Right forelimb (tissue), 1 donor: ENCODE results near the gene MRPL38.

Experiments
- DNase-seq: peaks from one replicate; pipeline ENCODE4 v3.0.0-alpha.2; 2018

The MRPL38 gene

DNA sequence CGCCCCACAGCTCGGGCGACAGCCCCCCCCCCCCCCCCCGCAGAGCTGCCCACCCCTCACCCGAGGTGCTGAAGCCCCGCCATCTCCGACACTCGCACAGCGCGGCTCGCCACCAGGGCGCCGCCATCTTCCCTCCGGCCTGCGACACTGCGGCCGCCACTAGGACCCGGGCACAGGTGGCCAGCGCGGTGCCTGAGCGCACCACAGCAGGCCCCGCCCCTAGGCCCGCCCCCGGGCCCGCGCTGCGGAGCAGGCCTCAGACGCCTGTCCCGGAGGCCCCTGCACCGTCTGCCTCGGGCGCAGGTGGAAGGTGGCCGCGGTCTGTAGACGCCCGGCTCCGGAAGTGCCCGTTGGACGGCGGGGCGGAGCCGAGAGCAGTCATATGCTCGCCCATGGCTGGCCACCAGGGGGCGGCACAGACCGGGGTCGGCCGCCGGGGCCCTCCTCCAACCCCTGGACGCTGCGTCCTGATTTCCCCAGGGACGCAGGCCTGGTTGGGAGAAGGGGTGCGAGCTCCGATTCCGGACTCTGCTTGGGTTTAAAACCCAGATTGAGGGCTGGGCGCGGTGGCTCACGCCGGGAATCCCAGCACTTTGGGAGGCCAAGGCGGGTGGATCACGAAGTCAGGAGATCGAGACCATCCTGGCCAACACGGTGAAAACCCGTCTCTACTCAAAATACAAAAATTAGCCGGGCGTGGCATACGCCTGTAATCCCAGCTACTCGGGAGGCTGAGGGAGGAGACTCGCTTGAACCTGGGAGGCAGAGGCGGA is at the start of gene MRPL38:
MRPL38 (minus strand) TSS at position 136 of the 773 bp plus-strand sequence; CDS start at position 127, 9 bp downstream.
- DNase-seq, result peak; percentile 95

DNA sequence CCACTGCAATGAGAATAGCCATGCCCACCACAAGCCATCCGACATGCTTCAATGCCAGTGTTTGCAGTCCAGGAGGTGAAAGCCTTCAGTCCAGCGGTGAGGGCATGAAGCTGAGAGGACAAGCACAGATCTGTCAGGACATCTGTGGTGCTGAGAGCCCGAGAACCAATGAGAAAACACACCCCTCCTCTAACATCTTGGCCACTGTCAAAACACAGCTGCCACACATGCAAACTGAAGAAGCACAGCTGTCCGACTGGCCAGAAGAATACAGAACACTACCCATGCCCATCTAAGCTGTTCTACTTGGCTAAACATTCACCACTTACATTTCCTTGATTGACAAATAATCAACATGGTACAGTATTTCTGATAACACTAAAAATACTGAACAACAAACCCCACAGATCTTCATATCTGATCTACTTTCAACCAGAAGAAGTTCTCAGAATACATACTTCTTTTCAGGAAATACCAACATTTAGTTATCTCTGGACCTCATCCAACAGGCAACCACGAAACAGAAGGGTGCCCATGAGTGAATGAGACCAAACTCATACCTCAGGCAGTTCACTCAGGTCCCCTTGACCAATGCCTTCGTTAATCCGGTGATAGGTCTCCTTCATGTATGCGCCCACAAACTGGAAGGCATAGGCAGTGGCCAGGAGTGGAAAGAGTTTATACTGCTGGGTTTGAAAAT is 46.3 kb upstream of the MRPL38 start:
- no peak for DNase-seq

DNA sequence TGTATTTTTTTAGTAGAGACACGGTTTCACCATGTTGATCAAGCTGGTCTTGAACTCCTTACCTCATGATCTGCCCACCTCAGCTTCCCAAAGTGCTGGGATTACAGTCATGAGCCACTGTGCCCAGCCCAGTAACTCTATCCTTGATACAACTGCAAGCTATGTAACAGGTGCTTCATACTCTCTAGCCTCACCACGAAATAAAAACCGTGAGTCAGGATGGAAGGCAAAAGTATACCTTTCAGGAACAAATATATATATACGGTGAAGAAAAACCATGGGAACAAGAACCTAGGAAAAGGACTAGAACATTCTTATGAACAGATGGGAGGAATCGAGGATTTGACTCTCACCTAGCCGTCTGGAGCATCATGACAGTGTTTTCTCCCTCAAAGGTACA is 45.7 kb upstream of the MRPL38 start:
- no peak for DNase-seq

DNA sequence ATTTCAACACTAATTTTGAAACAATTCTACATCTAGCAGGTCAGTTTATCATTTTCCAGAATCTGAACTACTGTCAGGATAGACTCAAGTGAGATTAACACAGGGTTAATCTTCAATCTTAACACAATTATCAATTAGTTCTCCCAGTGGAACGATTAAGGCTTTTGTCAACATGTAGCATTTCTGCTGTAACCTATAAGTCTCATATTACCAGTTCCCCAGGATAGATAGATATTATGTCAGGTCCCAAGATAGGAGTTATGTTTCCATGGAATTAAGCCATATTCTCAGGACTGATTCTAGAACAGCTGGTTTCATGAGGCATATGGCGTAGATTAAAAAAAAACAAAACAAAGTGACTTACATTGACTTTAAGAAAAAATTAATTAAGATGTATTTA is 40.5 kb upstream of the MRPL38 start:
- DNase-seq, result no peak

DNA sequence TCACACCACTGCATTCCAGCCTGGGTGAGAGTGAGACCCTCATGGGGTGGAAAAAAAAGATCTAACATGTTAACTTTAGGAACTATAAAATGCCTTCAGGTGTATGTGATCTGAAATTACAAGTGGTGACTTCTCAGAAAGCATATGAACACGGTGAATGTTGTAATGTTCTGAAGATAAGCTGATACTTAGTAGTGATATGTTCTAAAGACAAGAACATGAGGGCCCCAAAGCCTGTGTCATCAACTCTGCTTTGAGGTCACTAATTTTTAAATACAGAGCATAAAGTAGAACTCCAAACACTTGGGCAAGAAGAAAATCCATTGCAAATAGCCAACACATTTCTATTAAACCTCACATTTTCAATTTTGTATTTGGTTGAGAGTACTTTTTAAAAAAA is 38.8 kb upstream of the MRPL38 start:
- DNase-seq, result no peak

DNA sequence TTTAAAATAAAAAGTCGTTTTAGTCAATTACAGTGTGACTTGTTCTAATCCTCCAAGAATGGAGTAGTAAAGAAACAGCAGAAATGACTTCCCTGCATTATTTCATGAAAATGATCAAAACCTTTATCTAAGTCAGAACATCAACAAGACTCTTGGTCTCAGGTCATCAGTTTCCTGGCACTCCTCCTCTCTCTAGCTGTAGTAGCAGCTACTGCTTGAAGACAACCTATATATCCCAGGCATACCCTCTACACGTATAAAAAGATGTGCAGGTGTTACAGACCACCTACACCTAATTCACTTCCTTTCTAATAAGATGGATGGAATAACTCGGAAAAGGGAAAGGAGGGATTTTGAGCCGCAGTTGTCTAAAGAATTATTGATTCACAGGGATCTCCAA is 37.8 kb upstream of the MRPL38 start:
- no peak for DNase-seq

DNA sequence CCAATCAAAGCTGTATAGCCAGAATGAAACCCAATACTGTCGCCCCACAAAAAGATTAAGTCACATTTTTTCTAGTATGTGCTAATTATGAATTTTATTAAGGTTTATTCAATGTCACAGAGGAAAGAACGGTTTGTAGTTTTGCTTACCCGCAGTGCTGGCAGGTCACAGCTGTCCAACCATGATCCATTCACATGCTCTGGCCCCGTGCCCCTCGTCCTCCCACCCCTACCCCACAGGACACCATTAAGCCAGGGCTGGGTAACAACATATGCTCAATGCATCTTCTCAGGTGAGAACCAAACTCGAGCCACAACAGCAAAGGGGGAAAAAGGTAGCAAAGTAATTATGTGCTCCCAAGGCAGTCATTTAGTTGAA is 36.7 kb upstream of the MRPL38 start:
- no peak for DNase-seq

DNA sequence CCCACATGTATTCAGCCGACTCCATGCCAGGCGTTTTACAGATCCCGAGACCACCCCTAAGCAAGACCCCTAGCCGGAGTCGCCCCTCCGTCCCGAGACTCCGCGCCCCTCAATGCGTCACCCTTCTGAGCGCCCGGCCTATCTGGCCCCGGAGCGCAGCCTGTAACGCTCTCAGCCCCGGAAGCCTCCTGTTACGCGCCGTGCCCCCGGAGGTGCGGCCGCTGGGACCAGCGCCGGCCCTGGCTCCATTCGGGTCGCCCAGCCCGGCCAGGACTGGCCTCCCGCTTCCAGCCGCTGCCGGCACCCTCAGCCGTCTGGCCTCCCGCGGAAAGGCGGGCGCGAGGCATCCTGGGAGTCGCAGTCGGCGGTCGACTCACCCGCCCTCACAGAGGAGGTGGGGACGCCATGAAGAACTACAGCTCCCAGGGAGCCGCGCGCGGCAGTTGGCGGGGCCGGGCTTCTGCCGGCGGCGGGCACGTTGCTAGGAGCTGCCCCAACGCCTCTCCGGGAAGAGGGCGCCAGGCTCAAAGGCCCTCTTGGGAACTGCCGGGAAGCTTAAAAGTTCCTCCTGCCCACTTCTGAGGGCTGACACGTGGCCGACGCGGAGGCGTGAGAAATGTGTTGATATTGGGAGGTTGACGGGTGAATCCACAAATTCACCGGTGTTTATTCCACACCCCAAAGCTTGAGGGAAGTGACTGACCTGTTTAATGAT is 36.2 kb upstream of the MRPL38 start, which contains the start of gene FBF1:
FBF1 (minus strand) TSS at position 316 of the 715 bp plus-strand sequence. CDS start 2,893 bp downstream, outside the sequence.
- peak; percentile 94 for DNase-seq

DNA sequence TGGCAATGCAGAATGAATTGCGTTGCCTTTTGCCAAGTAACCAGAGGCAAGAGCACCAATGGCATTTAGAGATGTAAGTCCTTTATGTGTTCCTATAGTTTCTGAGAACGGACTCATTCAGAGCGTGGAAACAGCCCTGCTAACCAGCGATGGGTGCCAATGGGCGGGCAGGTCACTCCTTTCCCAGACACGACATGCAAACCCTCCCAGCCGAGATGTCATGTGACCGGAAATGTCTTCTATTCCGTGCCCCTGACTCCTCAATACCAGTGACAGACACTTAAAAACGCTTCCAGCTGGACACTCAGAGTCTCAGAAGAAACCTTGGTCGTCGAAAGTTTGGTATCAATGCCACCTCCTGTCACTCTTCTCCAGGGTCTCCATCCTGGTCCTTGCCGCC is 33.0 kb upstream of the MRPL38 start:
- no peak for DNase-seq

DNA sequence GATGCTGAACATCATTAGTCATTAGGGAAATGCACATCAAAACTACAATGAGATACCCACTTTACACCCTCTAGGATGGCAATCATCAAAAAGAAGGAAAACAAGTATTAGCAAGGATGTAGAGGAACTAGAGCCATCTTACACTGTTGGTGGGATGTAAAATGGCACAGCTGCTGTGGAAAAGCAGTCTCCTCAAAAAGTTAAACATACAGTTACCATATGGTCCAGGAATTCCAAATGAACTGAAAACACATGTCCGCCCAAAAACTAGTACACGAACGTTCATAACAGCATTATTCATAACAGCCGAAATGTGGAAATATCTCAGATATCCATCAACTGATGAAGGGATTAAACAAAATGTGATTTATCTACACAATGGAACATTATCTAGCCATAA is 29.1 kb upstream of the MRPL38 start:
- DNase-seq, result no peak

DNA sequence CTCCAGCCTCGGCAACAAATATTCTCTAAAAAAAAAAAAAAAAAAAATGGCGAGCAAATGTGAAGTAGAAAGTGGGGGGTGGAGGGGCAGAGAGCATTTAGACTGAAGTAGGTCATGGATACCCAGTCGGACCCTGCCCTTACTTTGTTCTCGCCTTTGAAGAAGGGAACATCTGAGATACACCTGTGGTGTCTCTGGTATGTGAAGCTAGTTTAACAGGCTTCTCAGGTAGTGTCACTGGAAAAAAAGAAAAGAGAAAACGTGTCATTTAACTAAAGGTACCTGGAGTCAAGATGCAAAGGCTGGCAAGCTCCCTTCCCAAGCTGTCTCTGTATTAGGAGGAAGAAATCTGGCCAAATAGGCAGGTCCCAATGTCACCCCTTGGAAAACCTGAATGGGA is 28.2 kb upstream of the MRPL38 start:
- DNase-seq, result no peak

DNA sequence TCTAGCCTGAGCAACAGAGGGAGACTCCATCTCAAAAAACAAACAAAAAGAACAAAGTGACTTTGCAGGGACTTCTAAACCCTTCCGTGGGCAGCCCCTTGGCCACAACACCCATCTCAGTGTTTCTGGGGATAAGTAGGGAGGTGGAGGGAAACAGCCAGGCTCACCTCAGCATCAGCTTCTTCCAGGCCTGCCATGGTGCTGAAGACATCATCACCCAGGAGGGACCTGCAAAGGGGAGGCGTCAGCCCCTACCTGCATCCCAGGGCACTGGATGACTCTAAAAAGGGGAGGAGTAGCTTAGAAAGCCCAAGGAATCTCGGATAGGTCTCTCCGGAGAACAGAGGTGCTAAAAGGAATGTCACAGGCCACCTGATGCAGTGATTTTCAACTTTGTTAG is 26.4 kb upstream of the MRPL38 start:
- no peak for DNase-seq

DNA sequence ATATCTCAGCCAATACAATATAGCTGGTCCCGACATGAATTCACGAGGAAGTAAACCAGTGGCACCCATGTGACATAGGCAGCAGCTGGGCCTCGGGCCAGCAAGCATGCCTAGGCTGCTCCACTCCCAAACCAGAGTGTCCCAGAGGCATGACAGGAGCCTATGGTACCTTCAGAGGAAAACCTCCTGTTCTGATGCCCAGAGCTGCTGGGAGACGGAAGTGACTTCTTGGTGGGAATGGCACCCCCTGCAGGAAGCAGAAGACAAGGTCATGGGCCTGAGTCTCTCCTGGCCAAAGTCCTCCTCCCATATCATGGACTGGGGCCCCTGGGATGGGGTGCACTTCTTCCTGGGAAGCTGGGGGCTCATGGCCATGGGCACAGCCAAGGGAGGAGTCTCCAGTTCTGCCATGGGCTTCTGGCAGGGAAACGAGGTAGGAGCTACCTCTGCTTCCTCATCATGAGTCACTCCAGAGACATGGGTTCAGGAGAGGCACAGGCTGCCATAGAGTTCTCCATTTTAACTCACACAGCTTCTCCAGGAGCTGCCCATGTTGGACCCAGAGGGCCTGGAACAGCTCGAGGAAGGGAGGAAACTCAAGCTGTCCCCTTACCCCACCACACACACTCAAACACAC is 22.7 kb upstream of the MRPL38 start:
- DNase-seq, result no peak

DNA sequence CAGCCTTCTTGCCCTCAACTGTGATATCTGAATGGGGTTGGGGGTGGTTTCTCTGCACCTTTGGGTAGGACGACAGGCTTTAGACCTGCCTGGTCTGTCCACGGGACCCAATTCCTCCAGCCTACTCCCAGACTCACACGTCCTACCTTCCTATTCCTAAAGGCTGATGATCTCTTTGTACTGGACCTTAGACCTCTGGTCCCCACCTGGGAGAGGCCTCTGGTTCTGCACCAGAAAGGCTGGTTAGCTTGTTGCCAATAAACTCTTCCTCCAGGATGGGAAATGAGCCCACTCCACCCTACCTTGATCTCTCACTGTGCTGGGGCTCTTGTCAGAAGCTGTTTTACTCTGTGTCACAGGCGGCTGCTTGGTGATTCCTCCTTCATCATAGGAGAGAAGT is 21.8 kb upstream of the MRPL38 start:
- DNase-seq, result no peak

DNA sequence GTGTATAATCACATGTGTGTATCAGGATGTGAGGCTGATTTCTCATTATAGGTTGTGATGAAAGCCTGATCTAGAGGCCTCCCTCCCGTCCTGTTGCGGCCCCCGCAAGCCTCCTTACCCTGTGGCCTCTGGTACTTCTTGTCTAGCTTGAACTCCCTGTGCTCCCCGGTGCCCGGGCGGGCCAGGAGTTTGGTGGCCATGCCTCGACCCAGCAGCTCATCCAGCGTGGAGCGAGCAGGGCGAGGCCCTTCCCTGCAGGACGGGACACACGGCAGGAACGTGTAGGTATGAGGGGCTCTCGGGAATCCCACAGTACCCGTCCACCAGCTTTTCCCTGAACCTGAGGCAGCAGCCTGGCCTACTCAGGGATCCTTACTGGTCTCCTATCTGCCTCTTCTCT is 21.2 kb upstream of the MRPL38 start:
- DNase-seq, result no peak

DNA sequence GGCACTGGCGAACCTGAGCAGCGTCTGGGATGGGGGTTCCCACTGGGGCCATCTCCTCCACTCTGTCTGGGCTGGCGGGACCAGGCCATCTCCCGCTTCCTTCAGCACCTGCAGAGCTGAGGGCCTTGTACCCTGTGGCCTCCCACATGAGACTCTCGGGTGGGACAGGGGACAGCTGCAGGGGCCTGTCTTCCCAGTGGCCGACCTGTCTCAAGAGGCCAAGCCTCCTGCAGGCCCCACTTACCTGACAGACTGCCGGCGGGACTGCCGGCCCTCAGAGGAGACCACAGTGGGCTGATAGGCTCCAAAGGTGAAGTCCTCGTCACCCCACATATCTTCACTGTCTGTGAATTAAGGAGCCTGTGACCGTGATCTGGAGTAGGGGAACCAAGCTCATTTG is 20.4 kb upstream of the MRPL38 start:
- no peak for DNase-seq

DNA sequence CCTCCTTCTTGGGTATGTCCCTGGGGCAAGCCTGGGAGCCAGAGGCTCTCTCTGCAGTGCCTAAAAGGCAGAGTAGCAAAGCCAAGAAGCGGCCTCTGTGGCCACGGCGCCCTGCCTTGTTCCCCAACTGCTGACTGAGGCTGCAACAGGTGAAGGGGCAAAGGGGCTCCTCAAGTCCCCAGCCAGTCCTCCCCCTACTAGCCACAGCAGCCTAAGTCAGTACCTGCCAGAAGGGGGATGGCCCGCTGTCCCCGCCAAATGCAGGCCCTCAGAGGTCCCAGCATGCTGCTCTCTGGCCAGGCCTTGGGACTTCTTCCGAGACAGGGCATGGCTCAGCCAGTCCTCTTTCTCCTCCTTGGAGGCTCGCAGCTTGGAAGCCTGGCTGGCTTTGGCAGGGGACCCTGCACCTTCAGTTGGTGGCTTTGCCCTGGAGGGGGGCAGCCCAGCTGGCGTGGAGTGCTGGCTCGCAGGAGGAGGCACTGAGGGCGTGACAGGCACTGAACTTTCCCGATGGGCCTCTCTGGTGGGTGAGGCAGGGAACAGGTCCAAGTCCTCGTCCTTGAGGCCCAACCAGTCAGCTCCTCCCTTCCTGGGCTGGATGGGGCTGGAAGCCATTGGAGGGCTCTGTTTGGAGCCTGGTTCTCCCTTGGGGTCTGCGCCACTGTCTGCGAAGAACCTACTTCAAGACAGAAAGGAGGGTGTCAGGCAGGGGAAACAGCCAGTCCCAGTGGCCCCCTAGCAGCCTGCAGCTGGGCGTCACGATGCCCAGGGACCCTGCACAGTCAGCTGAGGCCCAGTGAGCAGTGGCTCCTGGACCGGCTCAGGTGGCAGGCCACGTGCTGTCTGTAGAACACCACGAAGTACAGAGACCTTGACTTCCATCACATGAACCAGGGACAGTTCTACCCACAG is 18.5 kb upstream of the MRPL38 start:
- no peak for DNase-seq

DNA sequence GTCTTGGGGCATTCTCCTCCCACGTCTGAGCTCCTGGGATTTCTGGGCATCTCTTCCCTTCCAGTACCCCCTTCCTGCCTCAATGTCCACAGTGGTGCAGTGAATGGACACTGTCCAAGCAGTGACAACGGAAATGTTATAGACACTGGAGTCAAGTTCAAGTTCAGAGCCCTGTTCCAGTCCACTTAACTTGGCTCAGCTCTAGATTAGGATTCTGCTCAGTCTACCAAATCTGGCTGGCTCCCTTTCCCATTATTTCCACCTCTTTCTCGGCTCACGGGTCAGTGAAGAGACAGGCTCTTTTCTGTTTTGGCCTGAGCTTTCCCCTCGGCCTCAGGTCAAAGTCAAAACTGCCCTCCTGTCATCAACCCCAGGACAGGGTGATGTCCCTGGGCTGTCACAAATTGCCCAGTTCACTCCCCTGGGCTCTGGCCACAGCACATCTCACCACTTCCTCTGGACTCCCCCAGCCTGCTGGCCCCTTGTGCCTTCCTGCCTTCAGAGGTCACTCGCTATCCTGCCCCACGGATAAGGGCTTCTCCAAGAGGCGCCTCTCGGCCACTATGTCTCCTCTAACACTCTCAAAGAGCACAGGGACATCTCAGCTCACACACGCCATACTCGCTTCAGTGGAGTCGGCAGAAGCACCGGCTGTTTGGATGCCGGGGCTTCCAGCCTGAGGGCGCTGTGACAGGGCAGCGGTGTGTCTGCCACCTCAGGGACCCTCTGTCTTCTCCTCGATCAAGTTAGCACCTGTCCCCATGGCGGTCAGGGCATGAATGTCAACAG is 17.7 kb upstream of the MRPL38 start:
- no peak for DNase-seq

DNA sequence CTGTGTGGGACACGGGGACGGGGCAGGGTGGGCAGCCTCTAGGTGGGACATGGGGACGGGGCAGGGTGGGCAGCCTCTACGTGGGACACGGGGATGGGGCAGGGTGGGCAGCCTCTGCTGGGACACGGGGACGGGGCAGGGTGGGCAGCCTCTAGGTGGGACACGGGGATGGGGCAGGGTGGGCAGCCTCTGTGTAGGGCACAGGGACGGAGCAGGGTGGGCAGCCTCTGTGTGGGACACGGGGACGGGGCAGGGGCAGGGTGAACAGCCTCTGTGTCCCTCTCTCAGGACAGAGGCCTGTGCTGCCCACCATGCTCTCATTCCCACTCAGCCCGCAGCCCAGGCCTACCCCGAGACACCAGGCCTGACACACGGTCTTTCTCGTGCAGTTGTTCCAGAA is 16.9 kb upstream of the MRPL38 start:
- DNase-seq, result no peak

DNA sequence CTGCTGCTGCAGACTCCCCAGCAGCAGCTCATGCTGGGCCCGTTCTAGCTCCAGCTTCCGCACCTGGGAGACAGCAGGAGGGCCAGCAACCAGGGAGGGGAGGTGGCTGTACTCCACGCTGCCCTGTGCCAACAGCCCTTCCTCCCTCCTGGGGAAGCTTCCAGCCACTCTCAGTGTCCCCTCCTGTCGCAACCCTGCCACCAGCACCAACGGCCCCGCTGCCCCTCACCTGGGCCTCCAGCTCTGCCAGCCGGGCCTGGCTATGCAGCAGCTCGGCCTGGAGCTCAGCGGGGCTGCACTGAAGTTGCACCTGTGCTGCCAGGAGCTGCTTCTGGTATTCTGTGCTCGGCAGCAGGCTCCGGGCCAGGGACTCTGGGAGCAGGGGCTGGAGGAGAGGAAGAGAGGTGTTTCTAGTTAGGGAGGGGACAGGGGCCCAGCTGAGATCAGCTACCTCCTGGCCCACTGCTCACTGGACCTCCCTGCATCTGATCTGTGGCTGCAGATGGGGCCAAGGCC is 15.4 kb upstream of the MRPL38 start:
- DNase-seq, result no peak

DNA sequence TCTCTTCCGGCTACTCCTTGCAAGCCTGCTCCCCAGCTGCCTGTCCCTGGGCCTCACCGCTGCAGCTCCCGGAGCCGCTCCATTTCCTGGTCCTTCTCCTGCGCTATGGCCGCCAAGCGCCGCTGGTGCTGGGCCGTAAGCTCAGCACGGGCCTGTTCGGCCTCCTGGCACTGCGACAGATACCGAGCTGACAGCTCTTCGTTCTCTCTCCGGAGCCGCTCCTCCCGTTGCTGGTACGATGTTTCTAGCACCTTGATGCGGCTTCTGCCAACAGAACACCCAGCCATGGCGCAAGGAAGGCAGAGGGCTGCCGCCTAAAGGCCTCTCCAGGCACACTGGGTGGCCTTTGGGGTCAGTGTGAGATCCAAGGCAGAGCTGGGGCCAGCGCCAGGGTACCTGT is 14.9 kb upstream of the MRPL38 start:
- DNase-seq, result no peak
